ENCODE measurements around the gene ZC3H7A. TPM values are rescaled to one million over a fixed set of nuclear protein-coding genes. Genes with fewer than 3 reads are reported as not detected.

The ZC3H7A gene, protein sequence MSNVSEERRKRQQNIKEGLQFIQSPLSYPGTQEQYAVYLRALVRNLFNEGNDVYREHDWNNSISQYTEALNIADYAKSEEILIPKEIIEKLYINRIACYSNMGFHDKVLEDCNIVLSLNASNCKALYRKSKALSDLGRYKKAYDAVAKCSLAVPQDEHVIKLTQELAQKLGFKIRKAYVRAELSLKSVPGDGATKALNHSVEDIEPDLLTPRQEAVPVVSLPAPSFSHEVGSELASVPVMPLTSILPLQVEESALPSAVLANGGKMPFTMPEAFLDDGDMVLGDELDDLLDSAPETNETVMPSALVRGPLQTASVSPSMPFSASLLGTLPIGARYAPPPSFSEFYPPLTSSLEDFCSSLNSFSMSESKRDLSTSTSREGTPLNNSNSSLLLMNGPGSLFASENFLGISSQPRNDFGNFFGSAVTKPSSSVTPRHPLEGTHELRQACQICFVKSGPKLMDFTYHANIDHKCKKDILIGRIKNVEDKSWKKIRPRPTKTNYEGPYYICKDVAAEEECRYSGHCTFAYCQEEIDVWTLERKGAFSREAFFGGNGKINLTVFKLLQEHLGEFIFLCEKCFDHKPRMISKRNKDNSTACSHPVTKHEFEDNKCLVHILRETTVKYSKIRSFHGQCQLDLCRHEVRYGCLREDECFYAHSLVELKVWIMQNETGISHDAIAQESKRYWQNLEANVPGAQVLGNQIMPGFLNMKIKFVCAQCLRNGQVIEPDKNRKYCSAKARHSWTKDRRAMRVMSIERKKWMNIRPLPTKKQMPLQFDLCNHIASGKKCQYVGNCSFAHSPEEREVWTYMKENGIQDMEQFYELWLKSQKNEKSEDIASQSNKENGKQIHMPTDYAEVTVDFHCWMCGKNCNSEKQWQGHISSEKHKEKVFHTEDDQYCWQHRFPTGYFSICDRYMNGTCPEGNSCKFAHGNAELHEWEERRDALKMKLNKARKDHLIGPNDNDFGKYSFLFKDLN
- 67.5 TPM for total RNA-seq

- Histone ChIP-seq H3K27me3 (no peaks in the 10 kb centered on the region), H3K4me3 (peak within 1 kb of the TSS; percentile 70 to 100), H3K9me3 (no peaks in the 10 kb centered on the region), H3K27ac (peak within 1 kb of the TSS; percentile 100), H3K36me3 (no peaks in the 10 kb centered on the region), H3K4me1 (peaks cover 68% of the 10 kb centered on the region)
- TF ChIP-seq CTCF (IDR thresholded peaks at IDR 0.05) (peak; percentile 49 to 58 (median 54)), POLR2AphosphoS5 (IDR thresholded peaks at IDR 0.05; ENCODE audit: insufficient read depth in 1 of 2, low read depth in 1 of 2) (peak; percentile 65 to 90), POLR2A (IDR thresholded peaks at IDR 0.05) (peak in 1 of 2 donors; percentile 65)
- peak; percentile 97 for DNase-seq (ENCODE audit: extremely low spot score in 2 of 2)
- intact Hi-C loops (cut with DNase I), result loop anchor here (2.0 kb wide), 1 partner anchor 55 kb away; the partner anchor contains the start of gene TXNDC11
These were observed at the start of gene ZC3H7A for GRCh38 chr16:11797166-11797956. Gene ZC3H7A (minus strand): TSS chr16:11797258. CDS start chr16:11782354, 14,904 bp downstream.

DNA sequence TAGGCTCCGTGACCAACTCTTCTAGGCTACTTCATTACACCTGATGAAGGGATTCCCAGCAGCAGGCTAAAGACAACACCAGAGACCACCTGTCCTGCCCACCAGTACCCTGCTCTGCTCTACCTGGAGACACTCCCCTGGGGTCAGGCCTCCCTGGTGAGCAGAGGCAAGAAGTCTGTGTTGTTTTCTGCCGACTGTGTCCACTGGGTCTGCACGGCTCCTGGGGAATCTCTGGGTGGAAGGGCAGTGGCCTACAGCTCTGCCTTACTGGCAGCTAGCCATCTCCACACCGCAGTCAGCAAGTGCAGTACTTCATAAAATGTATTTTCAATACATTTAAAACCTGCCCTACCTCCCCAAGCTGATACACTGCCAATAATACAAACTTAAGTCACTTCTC is 47.4 kb upstream of the ZC3H7A start:
- DNase-seq (ENCODE audit: extremely low spot score in 2 of 2), result no peak
- intact Hi-C loops (cut with DNase I), result no loop called here
- Histone ChIP-seq H3K36me3 (peaks cover 0 to 79% of the 10 kb centered on the region in 2 donors), H3K4me3 (no peak overlapping the region), H3K27ac (no peak overlapping the region), H3K27me3 (no peaks in the 10 kb centered on the region), H3K4me1 (peaks cover 13% of the 10 kb centered on the region), H3K9me3 (no peaks in the 10 kb centered on the region)
- no peak for TF ChIP-seq POLR2A (IDR thresholded peaks at IDR 0.05)
- TF ChIP-seq POLR2AphosphoS5 (IDR thresholded peaks at IDR 0.05; ENCODE audit: insufficient read depth in 1 of 2, low read depth in 1 of 2), result no peak
- TF ChIP-seq CTCF (IDR thresholded peaks at IDR 0.05), result no peak

DNA sequence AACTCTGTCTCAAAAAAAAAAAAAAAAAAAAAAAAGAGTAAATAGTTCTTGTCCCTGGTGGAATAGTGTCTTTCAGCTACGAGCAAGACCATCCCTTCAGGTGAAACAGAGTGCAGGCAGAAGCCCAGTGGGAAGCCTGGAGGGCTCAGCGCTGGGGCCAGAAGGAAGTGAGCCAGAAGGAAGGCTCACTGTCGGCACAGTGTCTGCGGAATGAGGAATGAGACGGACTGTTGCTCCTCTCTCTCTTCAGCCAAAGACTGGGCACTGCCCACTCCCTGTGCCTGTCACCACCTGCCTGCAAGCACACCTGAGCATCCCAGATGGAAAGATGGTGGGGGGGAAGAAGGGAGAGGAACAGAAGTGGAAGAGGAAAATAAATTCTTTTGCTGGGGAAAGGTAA is 46.8 kb upstream of the ZC3H7A start:
- Histone ChIP-seq H3K27me3 (no peaks in the 10 kb centered on the region), H3K9me3 (no peaks in the 10 kb centered on the region), H3K4me1 (peaks cover 10% of the 10 kb centered on the region), H3K4me3 (no peak overlapping the region), H3K27ac (no peak overlapping the region), H3K36me3 (peaks cover 0 to 83% of the 10 kb centered on the region in 2 donors)
- no peak for TF ChIP-seq POLR2A (IDR thresholded peaks at IDR 0.05)
- no peak for TF ChIP-seq POLR2AphosphoS5 (IDR thresholded peaks at IDR 0.05; ENCODE audit: insufficient read depth in 1 of 2, low read depth in 1 of 2)
- TF ChIP-seq CTCF (IDR thresholded peaks at IDR 0.05), result no peak
- intact Hi-C loops (cut with DNase I), result no loop called here
- no peak for DNase-seq (ENCODE audit: extremely low spot score in 2 of 2)

DNA sequence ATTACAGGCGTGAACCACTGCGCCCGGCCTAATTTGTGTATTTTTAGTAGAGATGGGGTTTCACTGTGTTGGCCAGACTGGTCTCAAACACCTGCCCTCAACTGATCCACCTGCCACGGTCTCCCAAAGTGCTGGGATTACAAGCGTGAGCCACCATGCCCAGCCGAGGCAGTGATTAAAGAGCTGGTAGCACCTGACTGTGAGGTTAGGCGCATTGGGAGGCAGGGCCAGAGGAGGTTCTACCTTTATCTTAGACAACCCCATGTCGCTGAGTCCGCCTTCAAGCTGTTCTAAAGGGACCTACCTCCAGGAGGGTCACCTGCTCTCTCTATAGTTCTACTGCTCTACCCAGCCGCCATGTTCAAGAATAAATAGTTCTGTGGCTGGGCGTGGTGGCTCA is 46.1 kb upstream of the ZC3H7A start:
- Histone ChIP-seq H3K27me3 (no peaks in the 10 kb centered on the region), H3K27ac (no peak overlapping the region), H3K4me1 (peaks cover 3% of the 10 kb centered on the region), H3K4me3 (no peak overlapping the region), H3K9me3 (no peaks in the 10 kb centered on the region), H3K36me3 (peaks cover 0 to 83% of the 10 kb centered on the region in 2 donors)
- DNase-seq (ENCODE audit: extremely low spot score in 2 of 2), result no peak
- intact Hi-C loops (cut with DNase I), result no loop called here
- no peak for TF ChIP-seq POLR2A (IDR thresholded peaks at IDR 0.05)
- no peak for TF ChIP-seq CTCF (IDR thresholded peaks at IDR 0.05)
- no peak for TF ChIP-seq POLR2AphosphoS5 (IDR thresholded peaks at IDR 0.05; ENCODE audit: insufficient read depth in 1 of 2, low read depth in 1 of 2)

Measured in vagina (tissue), 2 donors.